Right atrium auricular region (tissue), 2 donors: ENCODE measurements around the gene BEST1. TPM values are rescaled to one million over a fixed set of nuclear protein-coding genes. Genes with fewer than 3 reads are reported as not detected.

Experiments used
- DNase-seq: peaks from one replicate; pipeline ENCODE4 v3.0.0-alpha.2; 2019; ENCODE audit warnings: low spot score
- H3K27ac ChIP-seq, 2 donors: fragments of 200-600 bp; sonication (generic); 1 replicate in 1 of 2; 2 replicates in 1 of 2; pipeline ENCODE4 v1.5.1; 2016 to 2019
- H3K27me3 ChIP-seq, 2 donors: fragments of 200-600 bp; sonication (generic); one replicate each; pipeline versions ENCODE4 v1.5.1 to v1.6.0; 2017 to 2019
- H3K36me3 ChIP-seq: fragments of 200-600 bp; sonication (generic); one replicate; pipeline ENCODE4 v1.5.1; 2016
- H3K4me1 ChIP-seq, 2 donors: fragments of 200-600 bp; sonication (generic); one replicate each; pipeline versions ENCODE4 v1.5.1 to v1.6.0; 2017 to 2019
- H3K4me3 ChIP-seq, 2 donors: fragments of 200-600 bp; sonication (generic); 1 replicate in 1 of 2; 2 replicates in 1 of 2; pipeline ENCODE4 v1.5.1; 2017 to 2019; ENCODE audit warnings: mild to moderate bottlenecking in 1 of 2, moderate library complexity in 1 of 2
- H3K9me3 ChIP-seq, 2 donors: fragments of 200-600 bp; sonication (generic); one replicate each; pipeline ENCODE4 v1.5.1; 2019
- CTCF ChIP-seq, 2 donors: fragments of 200-600 bp; sonication (generic); IDR thresholded peaks; one replicate each; pipeline ENCODE4 v1.5.1; 2019; ENCODE audit warnings: antibody characterized with exemption in 2 of 2
- total RNA-seq, 2 donors: library from RNA; depleted of rRNA; stranded (reverse); fragments of >200 nt; gene quantifications; one replicate each; pipeline ENCODE4 v1.1.0, GENCODE V29; 2016

BEST1 gene
- total RNA-seq, 2 donors from 2014 or later, result 1.3 to 4.7 TPM

GRCh38 chr11:62012832-62013461 lies 62.8 kb downstream of the BEST1 start:
- no peaks in the 10 kb centered on the region for H3K4me1 ChIP-seq
- H3K4me3 ChIP-seq, result no peak overlapping the region
- no peak overlapping the region for H3K27ac ChIP-seq
- TF ChIP-seq CTCF (IDR thresholded peaks at IDR 0.05), result no peak
- no peak for DNase-seq
- no peaks in the 10 kb centered on the region for H3K36me3 ChIP-seq
- H3K9me3 ChIP-seq, result no peaks in the 10 kb centered on the region
- no peaks in the 10 kb centered on the region for H3K27me3 ChIP-seq

Other genes starting within 250 kb of the BEST1 start
- gene MYRF, start 197.7 kb upstream of the BEST1 start, total RNA-seq, result 10 to 100 TPM in 1 of 2 donors, 1 to 10 TPM in 1; 7.0 to 13.1 TPM
- gene TMEM258, start 157.8 kb upstream of the BEST1 start, total RNA-seq, result 10 to 100 TPM; 43.4 to 54.7 TPM
- gene FEN1, start 157.4 kb upstream of the BEST1 start, total RNA-seq, result 1 to 10 TPM; 3.7 to 4.0 TPM
- 10 to 100 TPM; 21.8 to 28.4 TPM for gene FADS1, start 133.3 kb upstream of the BEST1 start, total RNA-seq
- 10 to 100 TPM in 1 of 2 donors, 1 to 10 TPM in 1; 5.1 to 10.2 TPM for gene FADS2, start 122.1 kb upstream of the BEST1 start, total RNA-seq
- gene FADS3, start 58.8 kb upstream of the BEST1 start, total RNA-seq, result 10 to 100 TPM; 48.7 to 93.0 TPM
- 10 to 100 TPM in 1 of 2 donors, 1 to 10 TPM in 1; 4.3 to 16.8 TPM for gene RAB3IL1, start 32.8 kb upstream of the BEST1 start, total RNA-seq
- 1,000 to 10,000 TPM; 2,265 to 2,787 TPM for gene FTH1, start 17.3 kb downstream of the BEST1 start, total RNA-seq
- 1 to 10 TPM; 8.1 to 8.5 TPM for gene INCENP, start 173.7 kb downstream of the BEST1 start, total RNA-seq
- not detected for gene SCGB1D1, start 239.9 kb downstream of the BEST1 start, total RNA-seq